OCI-LY1 (cell line): ENCODE results near the gene PRKAR2B.

Source experiments
- EZH2 ChIP-seq: fragments of 200-600 bp; sonication (generic), shearing (Covaris generic); IDR thresholded peaks from 2 replicates; pipeline ENCODE4 v1.8.0; 2017; ENCODE audit warnings: borderline replicate concordance, mixed run types, mild to moderate bottlenecking, antibody characterized with exemption, low read length, moderate library complexity, mixed read lengths
- TF ChIP-seq, protein P1 (sequence below): fragments of 200-600 bp; sonication (generic), shearing (Covaris generic); IDR thresholded peaks from 2 replicates; pipeline ENCODE4 v1.5.1; 2017; ENCODE audit warnings: mild to moderate bottlenecking, antibody characterized with exemption, low read length, moderate library complexity, mixed read lengths

DNA sequence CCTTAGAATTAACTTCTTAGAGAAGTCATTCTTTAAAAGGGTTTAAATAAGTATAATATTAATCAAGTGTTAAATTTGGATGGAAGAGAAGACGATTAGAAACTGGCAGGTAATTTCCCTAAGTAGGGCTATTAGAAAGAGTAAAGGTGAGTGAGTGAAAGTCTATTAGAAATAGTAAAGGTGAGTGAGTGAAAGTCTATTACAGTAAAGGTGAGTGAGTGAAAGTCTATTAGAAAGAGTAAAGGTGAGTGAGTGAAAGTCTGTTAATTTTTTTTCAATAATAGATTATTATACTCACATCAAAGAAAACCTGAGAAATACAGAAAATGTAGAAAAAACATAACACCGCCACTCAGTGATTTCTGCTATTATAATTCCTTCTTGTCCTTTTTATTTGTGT is 113.5 kb downstream of the PRKAR2B start:
- TF ChIP-seq, protein P1, sequence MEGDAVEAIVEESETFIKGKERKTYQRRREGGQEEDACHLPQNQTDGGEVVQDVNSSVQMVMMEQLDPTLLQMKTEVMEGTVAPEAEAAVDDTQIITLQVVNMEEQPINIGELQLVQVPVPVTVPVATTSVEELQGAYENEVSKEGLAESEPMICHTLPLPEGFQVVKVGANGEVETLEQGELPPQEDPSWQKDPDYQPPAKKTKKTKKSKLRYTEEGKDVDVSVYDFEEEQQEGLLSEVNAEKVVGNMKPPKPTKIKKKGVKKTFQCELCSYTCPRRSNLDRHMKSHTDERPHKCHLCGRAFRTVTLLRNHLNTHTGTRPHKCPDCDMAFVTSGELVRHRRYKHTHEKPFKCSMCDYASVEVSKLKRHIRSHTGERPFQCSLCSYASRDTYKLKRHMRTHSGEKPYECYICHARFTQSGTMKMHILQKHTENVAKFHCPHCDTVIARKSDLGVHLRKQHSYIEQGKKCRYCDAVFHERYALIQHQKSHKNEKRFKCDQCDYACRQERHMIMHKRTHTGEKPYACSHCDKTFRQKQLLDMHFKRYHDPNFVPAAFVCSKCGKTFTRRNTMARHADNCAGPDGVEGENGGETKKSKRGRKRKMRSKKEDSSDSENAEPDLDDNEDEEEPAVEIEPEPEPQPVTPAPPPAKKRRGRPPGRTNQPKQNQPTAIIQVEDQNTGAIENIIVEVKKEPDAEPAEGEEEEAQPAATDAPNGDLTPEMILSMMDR = no peak
- no peak for TF ChIP-seq EZH2
